OCI-LY3 (cell line): ENCODE results near the gene CD8B.

Experiments used
- EZH2phosphoT487 ChIP-seq: fragments of 200-600 bp; shearing (Covaris generic); IDR thresholded peaks from 2 replicates; pipeline ENCODE4 v1.6.1; 2018; ENCODE audit warnings: antibody characterized with exemption, mixed run types, low read depth
- TF ChIP-seq, protein P1 (sequence below): fragments of 200-600, 300-600 bp; sonication (generic); IDR thresholded peaks from 2 replicates; pipeline ENCODE4 v1.5.1; 2014; ENCODE audit warnings: antibody characterized with exemption, low read length, low read depth

DNA sequence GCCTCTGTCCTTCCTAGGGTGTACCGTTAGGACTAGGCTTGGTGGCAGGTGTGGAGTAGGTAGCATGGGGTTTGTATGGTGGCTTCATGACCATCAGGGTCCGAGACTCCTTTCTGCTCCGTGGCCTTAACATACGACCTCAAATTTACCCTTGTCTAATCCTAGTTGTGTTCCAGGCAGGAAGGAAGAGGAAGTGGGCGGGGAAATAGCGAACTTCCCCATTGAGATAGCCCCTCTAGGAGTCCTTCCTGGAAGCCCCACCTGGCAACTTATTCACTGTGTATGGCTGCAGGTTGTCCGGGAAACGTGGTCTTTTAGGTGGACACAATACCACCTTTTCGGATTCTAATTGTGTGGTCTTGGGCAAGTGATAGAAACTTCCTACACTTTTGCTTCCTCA, 80.3 kb downstream of the CD8B start:
- TF ChIP-seq, protein P1, sequence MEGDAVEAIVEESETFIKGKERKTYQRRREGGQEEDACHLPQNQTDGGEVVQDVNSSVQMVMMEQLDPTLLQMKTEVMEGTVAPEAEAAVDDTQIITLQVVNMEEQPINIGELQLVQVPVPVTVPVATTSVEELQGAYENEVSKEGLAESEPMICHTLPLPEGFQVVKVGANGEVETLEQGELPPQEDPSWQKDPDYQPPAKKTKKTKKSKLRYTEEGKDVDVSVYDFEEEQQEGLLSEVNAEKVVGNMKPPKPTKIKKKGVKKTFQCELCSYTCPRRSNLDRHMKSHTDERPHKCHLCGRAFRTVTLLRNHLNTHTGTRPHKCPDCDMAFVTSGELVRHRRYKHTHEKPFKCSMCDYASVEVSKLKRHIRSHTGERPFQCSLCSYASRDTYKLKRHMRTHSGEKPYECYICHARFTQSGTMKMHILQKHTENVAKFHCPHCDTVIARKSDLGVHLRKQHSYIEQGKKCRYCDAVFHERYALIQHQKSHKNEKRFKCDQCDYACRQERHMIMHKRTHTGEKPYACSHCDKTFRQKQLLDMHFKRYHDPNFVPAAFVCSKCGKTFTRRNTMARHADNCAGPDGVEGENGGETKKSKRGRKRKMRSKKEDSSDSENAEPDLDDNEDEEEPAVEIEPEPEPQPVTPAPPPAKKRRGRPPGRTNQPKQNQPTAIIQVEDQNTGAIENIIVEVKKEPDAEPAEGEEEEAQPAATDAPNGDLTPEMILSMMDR = no peak
- TF ChIP-seq EZH2phosphoT487 = no peak
